GM21825 (cell line): ENCODE data around the gene LCAT.
"Not testable (repeated sequence)": the region's sequence is repeated elsewhere in the genome, so short reads cannot be mapped to it uniquely, and the experiment has no call there.

ENCODE experiments used
- ATAC-seq: cut with Tn5 transposase; IDR thresholded peaks from one replicate; pipeline ENCODE4 v1.9.1; 2021; ENCODE audit warnings: mild to moderate bottlenecking, moderate library complexity; ENCODE audit not compliant: unreplicated experiment

LCAT gene

DNA sequence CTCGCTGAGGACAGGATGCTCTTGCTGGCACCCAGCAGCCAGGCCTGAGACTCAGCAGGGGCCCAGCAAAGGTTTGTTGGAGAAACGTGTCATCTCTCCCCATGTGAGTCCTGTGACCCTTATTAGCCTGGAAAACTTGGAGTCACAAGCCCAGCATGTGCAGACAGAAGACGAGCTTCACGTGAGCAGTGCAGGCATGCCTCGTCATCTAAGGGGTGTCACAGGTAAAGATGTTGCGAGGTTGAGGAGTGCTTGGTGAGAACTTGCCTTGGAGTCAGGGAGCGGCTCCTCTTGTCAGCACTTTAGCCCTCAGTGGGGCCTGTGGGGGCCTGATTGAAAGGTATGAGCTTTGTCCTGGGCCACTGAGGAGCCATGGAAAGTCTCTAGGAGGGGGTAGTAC is 10.1 kb downstream of the LCAT start:
- ATAC-seq, result no peak

- no peak for ATAC-seq
Measured at GRCh38 chr16:67932462-67932840, 11.5 kb downstream of the LCAT start.

DNA sequence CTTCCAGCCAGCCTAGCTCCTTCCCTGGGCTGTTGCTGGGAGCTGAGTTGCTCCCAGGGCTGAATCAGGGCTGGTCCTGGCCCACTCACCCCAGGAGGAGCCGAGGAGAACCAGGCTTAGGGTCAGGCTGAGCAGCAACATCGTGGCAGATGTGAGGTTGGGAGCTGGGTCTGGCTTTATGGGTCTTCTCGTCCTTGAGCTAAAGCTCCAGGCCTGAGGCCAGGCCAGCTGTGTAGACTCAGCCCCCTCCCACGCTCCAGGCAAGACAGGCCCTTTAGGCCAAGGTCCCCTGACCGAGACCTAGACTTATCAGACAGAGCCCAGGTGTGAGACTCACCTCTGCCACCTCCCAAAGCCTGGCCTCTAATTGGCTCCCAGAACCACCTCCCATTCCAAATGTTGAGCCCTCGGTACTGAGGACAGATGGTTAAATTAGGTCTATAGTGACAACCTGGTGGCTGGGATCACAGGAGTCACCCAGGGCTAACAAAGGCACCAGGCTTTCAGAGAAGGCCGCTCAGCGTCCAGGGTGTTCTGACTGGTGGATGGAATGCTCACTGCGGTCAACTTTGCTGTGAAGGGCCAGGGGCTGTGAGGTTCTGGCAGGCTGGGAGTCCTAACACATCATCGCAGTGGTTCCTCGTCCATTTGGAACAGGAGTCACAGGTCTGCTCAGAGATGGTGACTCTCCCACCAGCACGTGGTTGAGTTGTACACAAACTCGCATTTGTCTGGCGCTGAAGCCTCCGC is 12.0 kb downstream of the LCAT start, which contains the start of gene CTRL:
CTRL (minus strand) TSS at position 151 of the 750 bp plus-strand sequence; CDS start at position 141, 10 bp downstream.
- no peak for ATAC-seq

DNA sequence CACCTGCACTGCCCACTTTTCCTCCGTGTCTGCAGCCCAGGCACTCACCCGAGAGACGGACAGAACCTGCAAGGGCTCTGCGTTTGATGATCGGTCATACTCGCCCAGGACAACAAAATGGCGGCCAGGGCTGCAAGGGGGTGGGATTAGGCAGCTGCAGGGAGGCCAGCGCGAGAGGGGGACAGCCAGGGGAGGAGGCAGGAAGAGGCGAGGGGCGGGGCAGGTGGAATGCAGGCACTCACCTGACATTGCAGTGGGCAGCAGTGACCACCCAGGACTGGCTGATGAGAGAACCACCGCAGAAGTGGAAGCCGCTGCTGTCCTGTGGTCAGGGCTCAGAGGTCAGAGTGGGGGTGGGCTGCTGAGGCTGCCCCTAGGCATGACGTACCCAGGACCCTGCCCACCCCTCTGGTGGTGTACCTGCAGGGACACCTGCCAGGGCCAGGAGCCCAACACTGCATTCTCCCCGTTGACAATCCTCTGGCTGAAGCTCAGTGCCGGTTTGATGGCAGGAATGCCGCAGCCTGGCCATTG is 13.2 kb downstream of the LCAT start:
- ATAC-seq, result no peak

DNA sequence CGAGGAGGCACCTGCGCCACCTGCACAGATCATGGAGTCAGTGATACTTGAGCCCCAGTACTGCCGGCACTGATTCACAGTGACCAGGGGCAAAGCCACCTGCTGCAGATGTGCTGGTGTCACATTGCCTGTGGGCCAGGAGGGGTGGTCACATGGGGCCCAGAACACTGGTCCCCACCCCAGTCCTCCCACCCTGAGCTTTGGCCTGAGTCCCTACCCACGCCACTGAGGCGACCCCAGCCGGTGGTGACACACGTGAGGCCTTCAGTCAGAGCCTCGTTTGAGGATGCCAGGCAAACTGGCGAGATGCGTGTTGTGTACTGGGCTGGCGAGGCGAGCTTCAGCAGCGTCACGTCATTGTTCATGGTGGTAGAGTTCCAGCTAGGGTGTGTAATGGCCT is 13.7 kb downstream of the LCAT start:
- ATAC-seq, result no peak

GRCh38 chr16:67928561-67929364 is 15.2 kb downstream of the LCAT start:
- peak; percentile 40 for ATAC-seq

DNA sequence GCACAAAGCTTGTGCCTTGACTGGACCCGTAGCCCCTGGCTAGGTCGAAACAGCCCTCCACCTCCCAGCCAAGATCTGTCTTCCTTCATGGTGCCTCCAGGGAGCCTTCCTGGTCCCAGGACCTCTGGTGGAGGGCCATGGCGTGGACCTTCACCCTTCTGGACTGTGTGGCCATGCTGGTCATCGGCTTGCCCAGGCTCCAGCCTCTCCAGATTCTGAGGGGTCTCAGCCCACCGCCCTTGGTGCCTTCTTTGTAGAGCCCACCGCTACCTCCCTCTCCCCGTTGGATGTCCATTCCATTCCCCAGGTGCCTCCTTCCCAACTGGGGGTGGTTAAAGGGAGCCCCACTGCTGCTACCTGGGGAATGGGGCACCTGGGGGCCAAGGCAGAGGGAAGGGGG is 15.8 kb downstream of the LCAT start:
- ATAC-seq, result no peak

- no peak for ATAC-seq
Measured at GRCh38 chr16:67927131-67927941, 16.6 kb downstream of the LCAT start.

GRCh38 chr16:67926181-67926750 is 17.7 kb downstream of the LCAT start:
- ATAC-seq, result no peak

- no peak for ATAC-seq
Measured at GRCh38 chr16:67924140-67924906, 19.6 kb downstream of the LCAT start.

- ATAC-seq, result no peak
Measured at GRCh38 chr16:67923414-67924116, 20.4 kb downstream of the LCAT start.

DNA sequence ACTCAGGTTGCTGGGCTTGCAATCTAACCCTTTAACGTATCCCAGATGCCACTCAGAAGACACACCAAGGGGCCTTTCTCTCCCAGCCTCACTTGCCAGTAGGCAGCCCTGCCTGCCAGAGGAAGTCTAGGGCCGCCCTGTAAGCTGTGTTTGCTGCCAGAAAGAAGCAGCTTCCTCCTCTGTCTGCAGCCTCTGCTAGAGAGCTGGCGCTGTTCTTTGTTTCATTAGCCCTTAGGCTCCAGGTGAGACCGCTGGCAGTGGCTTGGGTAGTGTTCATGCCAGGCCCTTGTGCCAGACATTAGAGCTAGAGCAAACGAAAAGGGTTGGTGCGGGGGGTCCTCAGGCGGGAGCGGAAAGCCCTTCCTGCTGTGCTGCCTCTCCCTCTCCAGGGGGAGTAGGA is 21.2 kb downstream of the LCAT start:
- no peak for ATAC-seq

GRCh38 chr16:67922221-67922620 is 21.7 kb downstream of the LCAT start:
- no peak for ATAC-seq

GRCh38 chr16:67919622-67920221 is 24.2 kb downstream of the LCAT start:
- ATAC-seq, result no peak

- ATAC-seq, result no peak
Measured at GRCh38 chr16:67917852-67918236, 26.1 kb downstream of the LCAT start.

DNA sequence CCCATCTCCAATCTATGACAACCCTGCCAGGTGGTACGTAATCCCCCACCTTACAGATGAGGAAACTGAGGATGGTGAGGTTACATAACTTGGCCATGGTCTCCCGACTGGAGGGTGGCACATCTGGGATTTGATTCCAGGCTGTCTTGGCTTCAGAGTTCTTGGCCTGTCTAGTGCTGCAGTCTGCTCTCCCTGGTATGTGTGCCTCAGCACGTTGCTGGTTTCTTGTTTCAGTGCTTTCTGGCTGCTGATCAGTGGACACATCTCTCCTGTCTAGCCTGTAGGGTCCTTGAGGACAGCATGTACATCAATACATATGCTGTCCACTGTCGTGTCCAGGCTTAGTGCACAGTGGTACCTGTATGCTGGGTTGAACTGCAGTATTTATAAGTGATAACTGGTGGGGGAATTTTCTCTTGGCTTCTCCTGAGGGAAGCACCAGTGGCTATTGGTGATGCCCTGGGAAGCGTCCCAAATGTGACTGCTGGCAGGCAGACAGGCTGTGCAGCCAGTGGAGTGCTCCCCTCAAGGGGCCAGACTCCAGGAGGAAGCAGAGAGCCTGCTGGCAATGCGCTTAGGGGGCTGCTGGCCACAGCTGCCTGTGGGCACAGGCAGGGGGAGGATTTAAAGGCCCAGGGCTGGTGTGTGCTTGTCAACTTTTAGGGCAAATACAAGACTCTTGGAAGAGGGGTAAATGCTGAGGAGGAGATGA is 26.6 kb downstream of the LCAT start:
- no peak for ATAC-seq

GRCh38 chr16:67915831-67916723 is 27.8 kb downstream of the LCAT start:
- ATAC-seq, result no peak

DNA sequence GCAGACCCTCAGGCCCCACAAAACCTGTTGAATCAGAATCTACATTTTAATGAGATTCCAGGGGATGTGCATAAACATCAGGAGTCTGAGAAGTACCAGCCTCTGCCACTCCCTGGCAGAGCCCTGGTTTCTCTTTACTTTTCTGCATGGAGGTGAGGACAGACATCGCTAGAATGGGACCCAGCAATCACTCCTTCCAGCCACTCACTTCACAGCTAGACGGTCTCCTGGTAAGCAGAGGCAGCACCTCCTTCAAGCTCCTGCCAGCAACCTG is 28.5 kb downstream of the LCAT start:
- not testable (repeated sequence) for ATAC-seq
